ENCODE results near the gene TBL1X. TPM values are rescaled to one million over a fixed set of nuclear protein-coding genes. Genes with fewer than 3 reads are reported as not detected.

Gene TBL1X
- total RNA-seq, 1 donor from 2014 or later = 5.3 TPM

DNA sequence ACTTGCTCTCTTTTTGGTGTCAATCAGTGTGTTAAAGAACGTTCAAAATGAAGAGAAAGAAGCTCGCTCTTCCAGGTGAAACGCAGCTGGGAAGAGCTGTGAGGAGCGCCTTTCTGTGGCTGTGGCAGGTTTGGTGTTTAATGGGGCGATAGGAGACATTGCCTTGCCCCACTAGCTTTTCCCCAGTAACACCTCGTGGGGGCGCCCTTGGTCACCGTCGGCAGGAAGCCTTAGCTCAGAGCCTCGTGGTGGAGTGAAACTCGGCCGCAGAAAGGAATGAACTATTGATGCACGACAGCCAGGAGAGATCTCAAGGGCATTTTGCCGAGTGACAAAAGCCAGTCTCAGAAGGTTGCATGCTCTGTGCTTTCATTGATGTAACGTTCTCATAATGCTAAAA is 235.7 kb downstream of the TBL1X start:
- no peak for DNase-seq (ENCODE audit: low read depth in 2 of 2)

DNA sequence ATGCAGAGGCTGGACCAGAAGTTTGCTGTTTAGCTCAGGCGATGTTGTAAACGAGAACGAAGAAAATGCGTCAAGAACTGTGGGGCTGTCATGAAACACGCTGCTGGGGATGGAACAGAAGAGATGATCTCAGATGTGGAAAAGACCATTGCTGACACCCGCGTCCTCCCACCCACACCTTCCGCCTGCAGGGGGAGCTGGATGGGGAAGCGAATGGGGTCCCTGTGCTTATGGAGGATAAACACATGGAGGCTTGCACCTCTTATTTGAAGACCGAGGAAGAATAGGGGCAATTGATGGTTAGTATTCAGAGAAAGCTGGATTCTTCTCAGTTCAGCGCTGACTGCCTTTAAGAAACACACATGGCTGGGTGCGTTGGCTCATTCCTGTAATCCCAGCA is 236.9 kb downstream of the TBL1X start:
- DNase-seq (ENCODE audit: low read depth in 2 of 2) = no peak

DNA sequence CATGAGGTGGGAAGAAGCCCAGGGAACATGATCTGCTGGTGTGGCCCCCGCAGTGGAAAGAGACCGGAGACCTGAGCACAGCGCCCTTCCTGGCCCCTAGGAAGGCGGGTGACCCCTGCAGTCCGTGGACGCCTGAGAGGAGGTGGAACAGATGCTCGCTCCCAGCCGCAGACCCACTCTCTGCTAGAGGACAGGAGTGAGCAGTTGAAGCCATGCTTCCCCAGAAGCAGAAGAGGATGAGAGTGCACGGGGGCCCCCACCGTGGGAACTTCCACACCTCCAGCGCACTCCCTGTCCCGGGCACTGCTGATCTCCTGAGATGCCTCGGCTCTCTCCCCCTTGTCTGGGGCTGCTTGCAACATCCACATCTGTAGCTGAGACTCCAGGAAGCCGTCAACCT is 238.5 kb downstream of the TBL1X start:
- no peak for DNase-seq (ENCODE audit: low read depth in 2 of 2)

DNA sequence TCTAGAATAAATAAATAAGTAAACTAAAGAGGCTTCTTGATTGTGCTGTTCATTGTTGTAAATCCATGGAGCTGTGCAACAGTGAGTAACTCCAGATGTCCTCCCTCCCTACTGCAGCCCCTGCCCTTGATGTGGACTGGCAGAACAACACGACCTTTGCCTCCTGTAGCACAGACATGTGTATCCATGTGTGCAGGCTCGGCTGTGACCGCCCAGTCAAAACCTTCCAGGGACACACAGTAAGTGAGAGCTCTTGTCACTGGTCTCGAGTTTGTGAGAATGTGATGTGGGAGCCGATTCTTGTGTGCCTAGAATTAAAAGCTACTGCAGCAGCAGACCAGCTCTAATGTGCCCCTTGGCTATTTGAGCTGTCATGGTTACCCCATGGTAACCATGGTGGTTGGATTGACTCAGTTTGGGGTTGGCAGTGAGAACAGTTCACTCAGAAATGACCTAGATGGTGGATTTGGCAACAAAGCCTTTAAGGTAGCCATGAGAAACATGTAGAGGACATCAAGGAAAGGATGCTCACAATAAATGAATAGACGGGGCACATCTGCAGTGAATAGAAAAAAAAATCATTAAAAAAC is 240.1 kb downstream of the TBL1X start:
- no peak for DNase-seq (ENCODE audit: low read depth in 2 of 2)

DNA sequence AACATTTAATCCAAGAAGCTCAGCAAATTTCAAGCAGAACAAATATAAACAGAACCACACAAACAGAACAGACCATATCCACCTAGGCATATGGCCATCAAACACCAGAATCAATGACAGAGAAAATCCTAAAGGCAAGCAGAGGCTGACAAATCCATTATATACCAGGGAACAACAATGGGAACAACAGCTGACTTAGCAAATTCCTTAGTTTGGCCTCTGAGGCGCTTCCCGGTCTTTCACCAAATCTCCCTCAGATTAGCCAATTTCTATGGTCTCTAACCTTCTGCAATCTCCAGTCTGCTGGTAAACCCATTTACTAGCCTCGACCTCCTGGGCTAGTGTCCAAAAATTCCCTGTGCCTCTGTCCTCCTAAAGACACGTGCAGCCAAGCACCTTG is 241.6 kb downstream of the TBL1X start:
- no peak for DNase-seq (ENCODE audit: low read depth in 2 of 2)

DNA sequence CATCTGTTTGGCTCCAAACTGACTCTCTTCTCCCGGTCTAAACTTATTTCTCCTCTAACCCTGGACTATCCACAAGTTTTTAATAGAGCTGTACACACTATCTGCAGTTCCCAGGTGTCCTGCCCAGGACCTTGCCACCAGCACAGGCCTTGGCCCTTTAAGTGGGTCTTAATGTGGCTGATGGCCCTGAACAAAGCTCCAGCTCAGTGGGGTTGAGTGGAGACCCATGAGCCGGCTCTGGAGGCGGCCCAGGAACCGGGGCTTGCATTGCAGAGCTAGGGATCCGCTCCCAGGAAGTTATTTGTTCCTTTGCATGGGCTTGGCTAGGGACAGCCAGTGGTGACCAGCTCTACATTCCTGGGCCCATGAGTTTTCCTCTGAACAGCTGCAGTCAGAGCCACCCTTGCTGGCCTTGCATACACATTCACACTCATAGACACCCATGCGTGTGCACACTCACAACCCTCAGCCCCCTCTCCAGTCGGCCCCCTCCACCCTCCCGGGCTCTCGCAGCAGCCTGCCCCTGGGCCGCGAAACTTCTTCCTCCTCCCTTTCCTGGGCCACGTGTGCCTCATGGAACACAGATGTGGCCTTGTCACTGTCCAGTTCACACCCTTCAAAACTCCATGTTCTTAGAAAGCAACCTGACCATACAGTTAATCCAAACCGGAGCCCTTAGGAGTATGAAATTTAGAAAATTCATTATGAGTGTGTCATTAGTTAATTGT is 242.6 kb downstream of the TBL1X start:
- DNase-seq (ENCODE audit: low read depth in 2 of 2) = no peak

DNA sequence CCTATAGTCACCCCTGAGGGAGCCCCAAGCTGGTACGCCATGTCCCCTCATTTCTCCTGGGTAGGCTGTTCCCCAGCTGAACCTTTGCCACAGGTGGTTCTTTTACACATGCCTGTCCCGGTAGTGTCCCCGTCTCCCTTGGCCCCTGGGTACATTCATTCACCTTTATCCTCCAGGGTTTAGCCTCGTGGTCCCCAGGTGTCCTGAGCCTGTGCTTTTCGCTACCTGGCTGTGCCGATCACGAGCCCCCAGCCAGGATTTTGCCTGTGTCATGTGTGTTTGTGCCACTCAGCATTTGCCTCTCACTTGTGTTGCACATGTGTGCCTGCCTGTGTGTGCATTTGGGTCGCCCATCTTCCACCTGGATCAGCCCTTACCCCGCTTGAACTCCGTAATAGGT is 243.2 kb downstream of the TBL1X start:
- DNase-seq (ENCODE audit: low read depth in 2 of 2) = no peak

DNA sequence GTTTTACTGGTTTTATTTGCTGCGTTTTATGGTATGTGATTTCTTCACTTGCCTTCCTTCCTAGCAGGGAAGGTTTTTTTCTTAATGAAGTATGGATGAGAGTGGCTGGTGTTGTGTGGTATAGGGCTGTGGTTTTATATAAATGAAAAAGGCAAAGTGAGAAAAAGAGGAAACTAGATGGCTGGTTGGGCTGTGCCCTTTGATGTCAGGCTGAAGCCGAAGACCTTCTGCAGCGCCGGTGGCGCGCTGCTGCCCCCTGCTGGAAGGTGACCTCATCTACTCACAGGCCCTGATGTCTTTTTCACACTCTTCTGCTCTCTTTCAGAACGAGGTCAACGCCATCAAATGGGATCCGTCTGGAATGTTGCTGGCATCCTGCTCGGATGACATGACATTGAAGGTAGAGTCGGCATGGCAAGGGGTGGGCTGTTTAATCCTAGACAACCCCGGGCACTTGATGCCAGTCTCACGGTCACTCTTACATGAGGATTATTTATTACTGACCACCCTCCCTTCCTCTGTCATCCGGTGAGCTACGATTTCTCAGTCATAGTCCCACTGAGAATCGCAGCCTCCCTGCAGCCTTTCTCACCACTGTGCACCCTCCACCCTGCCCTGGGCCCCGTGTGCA is 244.2 kb downstream of the TBL1X start:
- DNase-seq (ENCODE audit: low read depth in 2 of 2) = peak; percentile 59 to 68

DNA sequence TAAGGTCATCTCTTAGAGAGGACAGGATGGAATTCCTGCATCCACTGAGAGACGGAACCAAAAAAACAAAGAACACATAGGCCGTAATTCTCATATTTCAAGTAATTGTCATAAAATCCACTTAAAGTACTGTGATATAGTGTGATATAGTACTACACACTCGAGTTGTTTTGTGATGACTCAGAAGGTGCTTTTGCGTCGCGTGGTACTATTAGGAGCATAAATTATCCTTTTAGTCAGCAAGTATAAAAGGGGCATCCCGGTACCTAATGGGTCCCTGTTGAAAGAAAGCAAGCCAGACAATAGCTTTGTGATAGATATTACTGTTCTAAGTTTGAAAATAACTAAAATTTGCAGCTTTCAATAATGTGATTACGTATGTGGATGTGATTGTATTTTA is 245.5 kb downstream of the TBL1X start:
- no peak for DNase-seq (ENCODE audit: low read depth in 2 of 2)

DNA sequence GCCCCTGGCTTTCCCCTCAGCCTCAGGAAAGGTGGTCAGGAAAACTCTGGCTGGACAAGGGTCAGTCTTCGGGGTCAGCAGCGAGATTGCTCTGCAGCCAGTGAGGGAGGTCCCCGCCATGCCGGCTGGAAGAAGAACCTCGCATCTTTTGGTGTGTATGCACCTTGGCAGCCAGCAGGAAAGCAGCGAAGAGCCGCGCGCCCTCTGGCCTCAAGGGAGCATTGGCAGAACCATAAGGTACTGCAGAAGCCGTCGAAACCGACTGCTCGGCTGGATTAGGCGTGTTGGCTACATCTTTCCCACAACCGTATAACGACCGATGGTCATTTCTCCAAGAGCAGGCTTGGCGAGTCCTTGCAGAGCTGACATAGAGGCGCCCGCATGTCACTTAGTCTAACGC is 252.5 kb downstream of the TBL1X start:
- DNase-seq (ENCODE audit: low read depth in 2 of 2) = no peak

DNA sequence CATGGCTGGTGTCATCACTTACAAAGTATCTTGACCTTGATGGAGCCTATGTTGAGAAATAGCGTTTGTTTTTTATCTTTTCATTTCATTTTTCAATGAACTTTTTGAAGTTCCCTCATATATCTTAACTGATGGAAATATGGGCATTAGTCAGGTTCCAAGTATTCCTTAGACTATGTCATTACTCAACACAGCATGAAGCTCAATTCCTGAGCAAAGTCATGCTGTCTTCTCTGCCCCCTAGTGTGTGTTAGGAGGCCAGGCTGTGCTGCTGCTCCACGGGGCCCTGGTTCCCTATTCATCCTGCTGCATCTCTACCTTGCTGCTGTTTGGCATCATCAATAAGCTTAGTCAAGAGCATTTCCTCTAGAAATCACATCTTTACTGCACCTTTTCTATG is 259.9 kb downstream of the TBL1X start:
- no peak for DNase-seq (ENCODE audit: low read depth in 2 of 2)

DNA sequence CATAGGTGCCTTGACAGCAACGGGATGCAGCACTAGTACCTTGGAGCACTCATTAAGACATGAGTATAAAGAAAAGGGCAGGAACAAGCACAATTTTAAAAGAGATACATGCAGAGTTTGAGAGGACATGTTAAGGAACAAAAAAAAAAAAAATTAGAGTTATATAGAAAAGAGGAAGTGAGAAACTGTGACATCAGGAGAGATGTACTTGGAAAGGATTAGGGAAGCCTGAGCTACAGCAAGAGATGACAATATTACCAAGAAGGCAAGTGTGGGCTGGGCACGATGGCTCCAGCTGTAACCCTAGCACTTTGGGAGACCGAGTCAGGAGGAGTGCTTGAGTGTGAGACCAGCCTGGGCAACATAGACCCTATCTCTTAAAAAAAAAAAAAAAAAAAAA is 263.4 kb downstream of the TBL1X start:
- no peak for DNase-seq (ENCODE audit: low read depth in 2 of 2)

DNA sequence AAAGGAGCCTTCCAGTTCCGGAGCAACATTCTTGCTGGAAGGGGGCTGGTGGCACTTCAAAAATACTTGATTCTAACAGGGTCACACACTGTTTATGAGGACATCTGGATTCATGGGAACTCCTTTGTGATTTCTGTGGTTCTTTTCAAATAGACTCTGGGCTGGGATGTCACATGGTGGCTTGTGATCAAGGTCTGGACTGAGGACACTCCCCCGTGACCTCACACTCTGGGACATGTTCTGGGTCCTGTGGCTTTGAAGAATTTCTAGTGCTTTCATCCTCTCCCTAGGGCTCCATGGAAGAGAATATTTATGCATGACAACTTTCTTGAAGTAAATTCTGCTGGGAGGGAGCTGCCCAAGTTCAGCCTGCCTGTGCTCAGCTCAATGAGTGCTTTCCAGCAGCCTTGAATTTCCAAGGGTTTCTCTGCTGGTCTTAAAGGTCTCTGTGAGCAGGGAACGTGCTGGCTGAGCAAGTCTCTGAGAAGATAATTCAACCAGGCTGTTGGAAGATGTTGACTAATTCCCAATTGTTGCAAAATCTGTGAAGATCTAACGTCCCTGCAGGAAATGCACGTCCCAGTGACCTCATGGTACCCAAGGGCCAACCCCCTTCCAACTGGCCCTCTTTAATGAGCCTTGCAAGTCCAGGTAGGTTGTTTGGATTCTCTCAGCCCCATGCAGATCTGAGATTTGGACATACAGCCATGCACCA is 264.5 kb downstream of the TBL1X start:
- DNase-seq (ENCODE audit: low read depth in 2 of 2) = no peak

DNA sequence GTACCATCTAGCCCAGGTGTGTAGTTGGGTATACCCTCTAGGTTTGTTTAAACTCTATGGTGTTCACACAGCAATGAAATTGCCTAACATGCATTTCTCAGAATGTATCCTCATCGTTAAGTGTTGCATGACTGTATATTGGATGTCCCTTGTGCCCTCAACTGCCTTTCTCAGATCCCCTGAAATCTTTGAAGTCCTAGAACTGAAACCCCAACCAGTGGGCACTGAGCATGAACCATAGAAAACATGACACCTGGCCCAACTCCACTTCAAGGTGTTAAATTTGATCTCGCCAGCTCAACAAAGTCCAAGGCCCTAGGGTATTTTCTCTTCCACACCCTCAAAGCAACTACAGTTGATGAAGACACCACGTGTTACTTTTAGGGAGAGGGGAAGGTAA is 265.2 kb downstream of the TBL1X start:
- DNase-seq (ENCODE audit: low read depth in 2 of 2) = no peak

DNA sequence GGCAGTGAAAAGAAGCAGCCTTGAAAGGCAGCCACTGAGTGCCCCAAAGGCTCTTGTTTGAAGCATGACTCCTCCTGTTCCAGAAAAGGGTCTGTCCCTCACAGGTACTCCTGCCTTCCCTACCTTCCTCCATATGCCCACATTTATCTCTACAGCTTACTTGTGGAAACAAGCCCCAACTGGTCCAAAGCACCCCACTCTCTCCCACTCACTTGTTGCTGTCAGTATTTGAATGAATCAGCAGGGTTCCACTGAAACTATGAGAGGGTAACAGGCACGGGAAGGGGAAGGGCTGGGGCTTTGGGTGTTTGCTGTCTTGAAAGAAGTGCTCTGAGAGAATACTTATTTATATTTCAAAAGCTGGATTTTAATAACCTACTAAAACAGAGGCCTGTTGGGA is 265.9 kb downstream of the TBL1X start:
- no peak for DNase-seq (ENCODE audit: low read depth in 2 of 2)

DNA sequence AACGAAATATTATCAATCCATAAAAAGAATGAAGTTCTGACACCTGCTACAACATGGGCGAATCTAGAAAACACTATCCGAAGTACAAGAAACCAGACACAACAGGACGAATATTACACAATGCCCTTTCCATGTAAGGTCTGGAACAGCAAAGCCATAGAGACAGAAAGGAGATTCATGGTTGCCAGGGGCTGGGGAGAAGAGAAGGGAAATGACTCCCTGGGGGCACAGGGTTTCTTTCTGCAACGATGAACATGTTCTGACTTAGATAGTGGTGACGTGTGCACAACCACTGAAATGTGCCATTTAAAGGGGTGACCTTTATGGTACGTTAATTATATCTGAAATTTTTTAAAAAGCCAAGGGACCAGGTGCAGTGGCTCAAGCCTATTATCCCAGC is 272.5 kb downstream of the TBL1X start:
- no peak for DNase-seq (ENCODE audit: low read depth in 2 of 2)

DNA sequence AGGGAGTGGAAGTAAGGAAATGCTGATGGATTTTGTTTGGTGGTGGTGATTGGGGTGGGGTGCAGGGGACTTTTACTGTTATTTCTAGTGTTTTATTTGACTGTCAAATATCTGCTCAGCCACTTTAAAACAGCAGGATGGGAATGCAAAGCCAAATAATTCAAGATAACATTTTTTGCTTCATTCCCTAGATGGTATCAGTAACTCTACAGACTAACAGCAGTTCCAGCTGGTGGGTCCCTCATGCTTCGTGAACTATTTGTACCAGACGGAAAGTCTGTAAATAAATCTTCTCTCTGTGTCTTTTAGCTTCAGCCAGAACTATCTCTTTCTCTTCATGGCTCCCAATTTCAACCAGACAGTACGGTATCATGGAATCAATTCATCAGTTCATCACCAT is 273.3 kb downstream of the TBL1X start:
- no peak for DNase-seq (ENCODE audit: low read depth in 2 of 2)

DNA sequence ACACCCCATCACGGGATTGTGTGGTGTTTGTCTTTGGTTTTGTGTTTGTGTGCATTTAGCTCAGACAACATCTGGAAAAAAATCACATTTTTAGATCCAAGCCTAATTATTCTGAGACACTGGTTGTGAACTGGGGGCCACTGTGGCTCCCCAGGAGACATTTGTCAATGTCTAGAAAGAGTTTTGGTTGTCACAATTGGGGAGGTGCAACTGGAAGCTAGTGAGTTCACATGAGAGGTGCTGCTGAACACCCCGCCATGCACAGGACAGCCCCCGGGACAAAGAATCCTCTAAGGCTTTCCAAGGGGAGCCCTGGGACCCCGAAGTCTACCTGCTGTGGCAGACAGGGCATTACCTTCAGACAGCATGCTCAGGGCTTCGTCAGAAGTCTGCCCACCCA is 274.3 kb downstream of the TBL1X start:
- DNase-seq (ENCODE audit: low read depth in 2 of 2) = no peak

DNA sequence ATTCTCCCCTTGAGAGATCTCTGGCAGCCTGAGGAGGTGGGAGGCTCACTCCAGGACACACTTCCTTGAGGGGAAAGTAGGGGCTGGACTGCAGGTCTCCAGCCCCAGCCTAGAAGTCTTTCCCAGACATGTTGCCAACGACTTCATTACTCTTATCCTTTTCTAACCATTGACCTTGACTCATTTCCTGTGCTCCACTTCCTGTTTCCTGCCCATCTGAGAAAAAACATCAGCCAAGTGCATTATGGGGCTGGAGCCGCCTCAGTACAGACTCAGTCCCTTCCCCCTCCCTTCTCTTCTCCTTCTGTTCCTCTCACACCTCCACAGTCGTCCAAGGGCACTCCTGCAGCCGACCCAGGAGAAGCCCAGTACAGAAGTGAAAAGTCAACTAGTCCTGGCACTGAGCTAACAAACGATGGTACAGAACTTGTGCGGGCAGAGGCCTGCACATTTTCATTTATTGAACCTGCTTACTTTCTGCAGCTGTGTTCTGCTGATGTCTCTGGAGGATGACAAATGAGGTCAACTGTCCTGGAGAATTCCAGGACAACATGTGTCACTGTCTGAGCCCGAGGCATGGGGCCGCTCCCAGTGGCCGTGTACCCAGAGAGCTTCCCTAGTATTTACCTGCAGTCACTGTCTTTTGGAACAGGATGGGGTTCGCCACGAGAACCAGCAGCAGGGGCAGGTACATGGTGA is 280.7 kb downstream of the TBL1X start:
- peak; percentile 64 to 95 for DNase-seq (ENCODE audit: low read depth in 2 of 2)

DNA sequence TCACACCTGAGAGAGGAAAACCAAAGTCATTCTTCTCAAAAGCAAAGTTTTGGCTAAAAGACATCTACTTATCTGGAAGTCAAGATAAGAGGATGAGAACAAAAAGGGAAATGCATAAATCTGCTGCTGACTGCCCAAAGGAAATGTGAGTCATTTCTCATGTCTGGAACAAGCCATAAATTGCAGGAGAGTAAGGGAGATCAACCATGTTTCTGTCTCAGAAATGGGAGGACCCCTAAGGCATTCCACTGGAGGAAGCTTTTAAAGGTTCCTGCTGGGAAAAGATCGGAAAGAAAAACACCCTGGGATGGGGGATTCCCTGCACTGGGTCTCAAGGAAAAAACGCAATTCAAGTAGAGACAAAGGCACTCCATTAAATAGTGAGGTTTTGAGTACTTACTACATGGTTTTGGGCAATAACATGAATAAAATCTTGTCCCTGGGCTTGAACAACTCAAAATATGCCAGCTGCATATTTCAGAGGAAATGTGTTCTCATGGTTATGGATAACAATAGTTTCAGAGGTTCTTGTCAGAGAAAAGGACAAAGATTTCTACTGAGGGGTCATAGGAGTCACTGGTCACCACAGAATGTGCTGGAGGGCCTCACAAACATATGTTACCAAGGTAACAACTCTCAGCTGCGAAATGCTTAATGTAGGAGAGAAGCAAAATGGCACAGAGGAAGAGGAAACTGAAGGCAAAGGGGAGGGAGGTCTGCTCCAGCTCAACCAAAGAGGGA is 281.5 kb downstream of the TBL1X start:
- DNase-seq (ENCODE audit: low read depth in 2 of 2) = peak; percentile 87 to 93

DNA sequence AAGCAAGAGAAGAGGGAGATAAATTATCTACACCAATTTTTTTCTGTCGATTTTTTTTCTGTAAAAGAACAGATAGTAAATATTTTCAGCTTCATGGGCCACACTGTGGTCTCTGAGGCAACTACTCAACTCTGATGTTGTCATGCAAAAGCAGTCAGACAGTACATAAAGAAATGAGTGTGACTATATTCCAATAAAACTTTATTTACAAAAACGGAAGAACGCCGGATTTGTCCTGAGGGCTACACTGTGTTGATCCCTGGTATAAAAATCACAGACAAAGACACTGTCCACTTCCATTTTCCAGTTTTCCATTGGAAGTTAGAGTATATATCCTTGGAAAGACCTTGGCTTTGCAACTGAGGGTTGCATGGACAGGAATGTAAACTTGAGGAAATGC is 282.8 kb downstream of the TBL1X start:
- no peak for DNase-seq (ENCODE audit: low read depth in 2 of 2)
